K562 (cell line): ENCODE measurements around the gene TOR1A. TPM values are rescaled to one million over a fixed set of nuclear protein-coding genes. Genes with fewer than 3 reads are reported as not detected.

ENCODE experiments used
- AFF1 ChIP-seq, 2 experiments: fragments of 450-650 bp; IDR thresholded peaks; 2 replicates each; pipeline ENCODE4 v1.6.1; 2018; ENCODE audit warnings: mild to moderate bottlenecking in 2 of 2, low read depth in 1 of 2; ENCODE audit not compliant: partially characterized antibody in 2 of 2
- CBX5 ChIP-seq: IDR thresholded peaks from 2 replicates; pipeline ENCODE4 v1.6.1; 2014; ENCODE audit warnings: low read depth, borderline replicate concordance
- CCAR2 ChIP-seq: fragments of 200-400 bp; formaldehyde crosslinking; IDR thresholded peaks from 2 replicates; pipeline ENCODE4 v1.6.1; 2017; ENCODE audit warnings: mild to moderate bottlenecking, low read depth, low read length
- HDAC2 ChIP-seq: fragments of 450-650 bp; IDR thresholded peaks from 2 replicates; pipeline ENCODE4 v1.6.1; 2016; ENCODE audit warnings: mild to moderate bottlenecking
- JUN ChIP-seq, 2 experiments: sonication (generic) in 1 of 2; formaldehyde crosslinking in 1 of 2; IDR thresholded peaks; 2 replicates each; pipeline versions ENCODE4 v1.6.1 to v1.8.0; 2012 to 2022; ENCODE audit warnings: borderline replicate concordance in 2 of 2, mild to moderate bottlenecking in 2 of 2, improper control_type of control experiment in 1 of 2, low read depth in 1 of 2, low read length in 1 of 2, missing genetic modification reagents in 1 of 2
- NFE2 ChIP-seq: IDR thresholded peaks from 2 replicates; pipeline ENCODE4 v1.6.1; 2014; ENCODE audit warnings: antibody characterized with exemption, low read depth
- NONO ChIP-seq, 2 experiments: fragments of 200-400 bp in 1 of 2; fragments of 450-650 bp in 1 of 2; formaldehyde crosslinking in 1 of 2; IDR thresholded peaks; 2 replicates each; pipeline ENCODE4 v1.6.1; 2017; ENCODE audit warnings: low read depth in 2 of 2, mild to moderate bottlenecking in 2 of 2, moderate library complexity in 2 of 2, low read length in 1 of 2
- NR2F6 ChIP-seq: fragments of 450-650 bp; formaldehyde crosslinking; IDR thresholded peaks from 2 replicates; pipeline ENCODE4 v1.4.0; 2020; ENCODE audit warnings: mild to moderate bottlenecking
- PHF20 ChIP-seq: fragments of 450-650 bp; IDR thresholded peaks from 2 replicates; pipeline ENCODE4 v1.6.1; 2018; ENCODE audit not compliant: partially characterized antibody
- POLR2H ChIP-seq: IDR thresholded peaks from 2 replicates; pipeline ENCODE4 v1.6.1; 2016; ENCODE audit warnings: missing genetic modification characterization, low read depth, mild to moderate bottlenecking, control low read depth, missing compliant biosample characterization, moderate library complexity
- RAD21 ChIP-seq, 2 experiments: fragments of 250-450 bp in 1 of 2; fragments of 450-650 bp in 1 of 2; sonication (Bioruptor Pico) in 1 of 2; formaldehyde crosslinking in 1 of 2; IDR thresholded peaks in 1 of 2; conservative IDR thresholded peaks in 1 of 2; 2 replicates each; pipeline versions ENCODE4 v1.4.0 to v1.8.0; 2020 to 2022; ENCODE audit warnings: mild to moderate bottlenecking in 2 of 2, moderate library complexity in 1 of 2
- RBBP5 ChIP-seq: fragments of 200-600 bp; sonication (generic); IDR thresholded peaks from 2 replicates; pipeline ENCODE4 v1.6.1; 2012; ENCODE audit warnings: borderline replicate concordance, mild to moderate bottlenecking, low read length, control low read depth, inconsistent platforms; ENCODE audit not compliant: insufficient read depth, poor library complexity, severe bottlenecking
- RBM34 ChIP-seq: fragments of 200-400 bp; formaldehyde crosslinking; IDR thresholded peaks from 2 replicates; pipeline ENCODE4 v1.6.1; 2018; ENCODE audit warnings: low read length, borderline replicate concordance; ENCODE audit not compliant: insufficient read depth
- TFAM ChIP-seq: fragments of 250-450 bp; sonication (Bioruptor Pico); conservative IDR thresholded peaks from 2 replicates; pipeline ENCODE4 v1.5.0; 2021; ENCODE audit warnings: mild to moderate bottlenecking, moderate library complexity
- ZEB2 ChIP-seq: fragments of 450-650 bp; IDR thresholded peaks from 2 replicates; pipeline ENCODE4 v1.6.1; 2016
- ZFP36 ChIP-seq: fragments of 150-350 bp; IDR thresholded peaks from 2 replicates; pipeline ENCODE4 v1.6.1; 2018; ENCODE audit warnings: low read length, low read depth; ENCODE audit not compliant: partially characterized antibody
- ZNF384 ChIP-seq: IDR thresholded peaks from 2 replicates; pipeline ENCODE4 v1.6.1; 2012; ENCODE audit warnings: low read depth, low read length, improper control_type of control experiment
- polyA plus RNA-seq, 8 experiments: library from polyadenylated mRNA; depleted of rRNA in 4 of 8; stranded (reverse) in 5 of 8; unstranded in 3 of 8; fragments of >200 nt; fragmentation: Nextera tagmentation in 2 of 8; fragmentation: Illumina TruSeq in 1 of 8; extraction: Ambion mirVana in 2 of 8; extraction: Trizol in 1 of 8; gene quantifications; 2 replicates each; pipeline versions ENCODE4 v1.2.1 to v1.2.3, GENCODE V29; 2011 to 2014; ENCODE audit warnings: inconsistent platforms in 1 of 8, missing spikeins in 1 of 8
- total RNA-seq, 7 experiments: library from RNA; depleted of rRNA in 6 of 7; stranded (reverse); fragments of >200 nt in 6 of 7; fragmentation: Illumina TruSeq in 2 of 7; extraction: Trizol in 2 of 7; gene quantifications; 2 replicates each; pipeline versions ENCODE4 v1.2.1 to v1.2.3, GENCODE V29; 2011 to 2021; ENCODE audit warnings: low replicate concordance in 1 of 7
- TF ChIP-seq, protein P1 (sequence below): sonication (generic); formaldehyde crosslinking; IDR thresholded peaks from 2 replicates; pipeline ENCODE4 v1.8.1; 2023; ENCODE audit warnings: mild to moderate bottlenecking, missing genetic modification reagents
- TF ChIP-seq, protein P2 (sequence below): sonication (generic); formaldehyde crosslinking; IDR thresholded peaks from 2 replicates; pipeline ENCODE4 v1.8.1; 2022; ENCODE audit warnings: missing genetic modification reagents

TOR1A gene
- total and polyA plus RNA-seq, 9 of the 15 experiments (the other 6 are each of a cell fraction or from before 2014, with no cell fraction given): 4.5 to 85.8 (median 51.3) TPM

GRCh38 chr9:129802833-129803675 lies 20.9 kb downstream of the TOR1A start, which contains the start of gene TOR1B (continued):
- TF ChIP-seq RAD21 (CRISPR knock-in tag; conservative IDR thresholded peaks at IDR 0.05 in 1 of 2, IDR thresholded peaks at IDR 0.05 in 1 of 2) (peak in 1 of 2 experiments; percentile 32; a peak in 1 of 4 replicates), PHF20 (peak; percentile 81), POLR2H (tag) (no peak), CCAR2 (no peak), NONO (IDR thresholded peaks at IDR 0.05; ENCODE audit: low read depth in 2 of 2, low read length in 1 of 2) (peak; percentile 63 to 94; a peak in 3 of 4 replicates), JUN (IDR thresholded peaks at IDR 0.05; ENCODE audit: borderline replicate concordance, low read depth, low read length) (peak; percentile 55; the same call in 1 of the 2 replicates), JUN (CRISPR knock-in tag; IDR thresholded peaks at IDR 0.05; ENCODE audit: borderline replicate concordance) (peak; percentile 66; the same call in 1 of the 2 replicates), AFF1 (IDR thresholded peaks at IDR 0.05; ENCODE audit: low read depth in 1 of 2, partially characterized antibody in 2 of 2) (no peak), RBM34 (peak; percentile 70; the same call in 1 of the 2 replicates), NFE2 (no peak), ZNF384 (peak; percentile 74; the same call in 1 of the 2 replicates), CBX5 (no peak; the same call in 1 of the 2 replicates), HDAC2 (no peak), NR2F6 (CRISPR knock-in tag) (no peak), TFAM (CRISPR knock-in tag) (no peak), ZEB2 (peak; percentile 75), ZFP36 (peak; percentile 5), RBBP5 (peak; percentile 94)
- TF ChIP-seq, protein P1, sequence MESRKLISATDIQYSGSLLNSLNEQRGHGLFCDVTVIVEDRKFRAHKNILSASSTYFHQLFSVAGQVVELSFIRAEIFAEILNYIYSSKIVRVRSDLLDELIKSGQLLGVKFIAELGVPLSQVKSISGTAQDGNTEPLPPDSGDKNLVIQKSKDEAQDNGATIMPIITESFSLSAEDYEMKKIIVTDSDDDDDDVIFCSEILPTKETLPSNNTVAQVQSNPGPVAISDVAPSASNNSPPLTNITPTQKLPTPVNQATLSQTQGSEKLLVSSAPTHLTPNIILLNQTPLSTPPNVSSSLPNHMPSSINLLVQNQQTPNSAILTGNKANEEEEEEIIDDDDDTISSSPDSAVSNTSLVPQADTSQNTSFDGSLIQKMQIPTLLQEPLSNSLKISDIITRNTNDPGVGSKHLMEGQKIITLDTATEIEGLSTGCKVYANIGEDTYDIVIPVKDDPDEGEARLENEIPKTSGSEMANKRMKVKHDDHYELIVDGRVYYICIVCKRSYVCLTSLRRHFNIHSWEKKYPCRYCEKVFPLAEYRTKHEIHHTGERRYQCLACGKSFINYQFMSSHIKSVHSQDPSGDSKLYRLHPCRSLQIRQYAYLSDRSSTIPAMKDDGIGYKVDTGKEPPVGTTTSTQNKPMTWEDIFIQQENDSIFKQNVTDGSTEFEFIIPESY: peak; percentile 62; the same call in 1 of the 2 replicates
- TF ChIP-seq, protein P2, sequence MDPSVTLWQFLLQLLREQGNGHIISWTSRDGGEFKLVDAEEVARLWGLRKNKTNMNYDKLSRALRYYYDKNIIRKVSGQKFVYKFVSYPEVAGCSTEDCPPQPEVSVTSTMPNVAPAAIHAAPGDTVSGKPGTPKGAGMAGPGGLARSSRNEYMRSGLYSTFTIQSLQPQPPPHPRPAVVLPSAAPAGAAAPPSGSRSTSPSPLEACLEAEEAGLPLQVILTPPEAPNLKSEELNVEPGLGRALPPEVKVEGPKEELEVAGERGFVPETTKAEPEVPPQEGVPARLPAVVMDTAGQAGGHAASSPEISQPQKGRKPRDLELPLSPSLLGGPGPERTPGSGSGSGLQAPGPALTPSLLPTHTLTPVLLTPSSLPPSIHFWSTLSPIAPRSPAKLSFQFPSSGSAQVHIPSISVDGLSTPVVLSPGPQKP: no peak
